Measurements from ENCODE around the gene KRTAP10-12.
A peak's percentile ranks its signal among the peaks of the same experiment; 100 is the strongest.

Gene KRTAP10-12

DNA sequence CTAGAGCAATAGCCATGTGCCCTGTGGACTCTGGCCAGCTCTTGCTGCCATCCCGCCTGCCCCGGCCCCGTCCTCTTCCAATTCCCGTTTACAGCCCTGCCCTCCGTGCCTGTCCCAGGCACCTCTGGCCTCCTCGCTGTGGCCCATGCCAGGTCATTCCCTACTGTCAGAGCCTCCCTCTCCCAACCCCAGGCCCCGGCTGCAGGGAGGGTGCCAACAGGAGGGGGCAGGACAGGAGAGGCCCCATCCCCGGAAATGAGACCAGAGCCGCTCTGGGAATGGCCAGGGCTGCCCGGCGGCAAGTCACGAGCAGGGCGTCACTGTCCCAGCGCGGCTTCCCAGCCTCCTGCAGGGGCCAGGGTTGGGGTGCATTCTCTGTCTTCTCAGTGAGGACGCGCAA, 37.9 kb downstream of the KRTAP10-12 start:
- DNase-seq: no peak

DNA sequence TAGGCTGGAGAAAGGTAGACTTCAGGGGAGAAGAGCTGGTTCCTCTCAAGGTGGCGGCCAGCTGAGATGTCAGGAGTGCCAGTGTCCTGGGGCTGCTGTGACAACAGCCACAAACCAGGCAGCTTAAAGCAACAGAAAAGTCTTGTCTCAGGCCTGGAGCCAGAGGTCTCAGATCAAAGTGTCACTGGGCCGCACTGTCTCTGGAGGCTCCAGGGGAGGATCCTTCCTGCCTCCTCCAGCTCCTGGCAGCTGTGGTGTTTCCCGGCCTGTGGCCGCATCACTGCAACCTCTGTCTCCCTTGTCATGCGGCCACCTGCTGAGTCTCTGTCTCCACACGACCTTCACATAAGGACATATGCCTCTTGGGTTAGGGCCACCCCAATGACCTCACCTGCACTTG, 38.8 kb downstream of the KRTAP10-12 start:
- no peak for DNase-seq

DNA sequence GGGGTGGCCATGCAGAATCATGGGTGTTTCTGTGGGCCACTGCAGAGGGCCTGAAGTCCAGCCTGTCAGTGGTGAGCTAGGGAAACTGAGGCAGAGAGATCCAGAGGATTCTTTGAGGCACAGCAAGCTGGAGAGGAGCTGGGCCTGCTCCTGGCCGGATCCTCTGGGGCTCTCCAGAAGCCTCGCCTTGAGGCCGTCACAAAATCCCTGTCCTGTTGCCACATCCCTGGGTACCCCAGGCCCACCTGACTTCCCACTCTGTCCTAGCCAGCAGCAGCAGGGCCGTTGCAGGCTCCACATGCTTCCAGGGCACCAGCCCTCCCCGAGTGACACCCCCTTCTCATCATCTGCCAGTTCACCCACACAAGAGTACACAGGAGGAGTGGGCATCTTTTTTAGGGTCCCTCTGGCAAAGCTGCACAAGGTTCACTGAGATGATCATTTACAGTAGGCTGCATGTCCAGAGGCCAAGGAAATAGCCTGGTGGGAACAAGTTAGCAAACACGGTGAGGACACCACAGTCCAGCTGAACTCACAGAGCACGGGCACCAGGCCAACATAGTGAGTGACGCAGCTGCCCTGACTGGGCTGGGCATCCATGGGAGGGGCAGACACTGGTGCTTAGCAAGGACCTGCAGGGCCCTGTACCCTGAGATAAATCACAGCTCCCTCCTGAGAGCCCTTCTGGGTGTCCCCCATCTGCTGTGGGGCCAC, 39.5 kb downstream of the KRTAP10-12 start:
- DNase-seq: no peak

DNA sequence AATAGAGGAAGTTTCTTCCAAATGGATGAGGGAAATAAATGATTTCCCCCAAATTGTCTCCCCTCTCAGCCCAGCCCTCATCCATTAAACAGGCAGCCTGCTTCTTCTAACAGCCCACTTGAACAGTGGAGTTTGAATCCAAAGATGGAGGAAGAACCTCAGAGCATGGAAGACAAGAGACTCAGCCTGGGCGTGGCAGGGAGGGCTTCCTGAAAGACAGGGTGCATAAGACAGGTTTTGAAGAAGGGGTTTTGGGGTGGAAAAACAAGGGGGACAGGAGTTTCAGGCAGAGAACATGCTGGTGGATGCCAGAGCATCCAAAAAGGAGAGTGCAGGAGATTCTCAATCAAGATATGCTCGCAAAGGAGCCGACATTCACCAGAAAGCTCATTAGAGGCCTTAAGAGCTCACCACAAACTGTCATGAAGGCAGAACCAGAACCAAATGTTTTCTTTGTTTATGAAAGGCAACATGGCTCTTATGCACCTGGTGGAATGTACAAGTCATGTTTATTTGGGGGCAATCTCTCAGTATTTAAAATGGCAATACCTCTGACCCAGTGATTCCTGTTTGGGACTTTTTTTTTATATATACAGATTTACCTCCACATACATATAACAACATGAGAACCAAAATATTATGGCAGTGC, 40.9 kb downstream of the KRTAP10-12 start:
- DNase-seq: no peak

DNA sequence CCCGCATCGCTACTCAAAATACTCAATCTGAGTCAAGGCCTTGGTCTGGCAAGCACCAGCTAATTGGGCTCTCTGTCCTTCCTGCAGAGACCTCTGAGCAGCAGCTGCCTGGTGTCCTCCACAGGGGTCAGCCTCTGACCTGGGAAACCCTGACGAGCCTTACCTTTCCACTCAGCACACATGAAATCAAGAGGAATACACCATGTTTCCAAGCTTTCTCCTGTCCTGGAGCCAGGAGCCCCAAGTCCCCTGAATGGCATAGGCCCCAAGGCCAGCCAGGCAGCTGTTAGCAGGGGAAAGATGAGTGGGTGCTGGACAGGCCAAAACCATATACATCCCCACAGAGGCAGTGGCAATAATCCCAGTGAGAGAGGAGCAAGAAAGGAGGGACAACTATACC, 41.6 kb downstream of the KRTAP10-12 start:
- DNase-seq: no peak

GRCh38 chr21:44739316-44739715, 42.3 kb downstream of the KRTAP10-12 start:
- no peak for DNase-seq

DNA sequence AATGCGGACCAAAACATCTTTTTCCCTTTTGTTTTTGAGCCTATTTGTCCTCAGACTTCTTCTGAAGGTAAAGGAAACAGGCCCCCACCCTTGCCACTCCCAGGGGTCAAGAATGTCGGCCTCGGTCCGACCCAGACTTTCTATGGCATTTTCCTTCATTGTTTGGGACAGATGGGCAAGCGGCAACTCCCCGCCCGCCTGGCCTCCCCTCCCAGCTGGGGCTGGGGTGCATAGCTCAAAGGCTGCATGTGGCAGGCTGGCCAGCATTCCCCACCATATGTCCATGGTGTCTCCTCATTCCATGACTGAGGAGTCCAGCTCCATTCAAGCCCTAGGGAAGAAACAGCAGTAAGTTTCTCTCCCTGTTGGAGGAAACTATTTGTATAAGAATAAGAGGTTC, 43.8 kb downstream of the KRTAP10-12 start:
- DNase-seq: no peak

DNA sequence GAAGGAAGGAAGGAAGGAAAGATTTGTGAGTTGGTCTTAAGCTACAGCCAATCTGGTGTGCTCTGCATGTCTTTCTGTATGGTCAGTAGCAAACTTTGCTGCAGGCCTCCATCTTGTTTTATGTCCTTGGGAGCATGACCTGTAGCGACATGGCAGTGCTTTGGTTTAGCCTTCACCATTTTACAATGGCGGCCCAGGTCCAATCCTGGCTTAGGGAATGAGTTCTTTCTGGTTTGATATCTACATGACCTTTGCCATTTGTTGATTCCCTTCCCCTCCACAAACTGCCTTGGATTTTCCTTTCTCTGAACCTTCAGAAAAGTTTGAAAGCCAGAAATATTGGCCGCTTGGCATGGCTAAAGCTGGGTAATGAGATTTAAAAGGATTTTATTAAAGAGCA, 44.9 kb downstream of the KRTAP10-12 start:
- DNase-seq: no peak

- peak; percentile 60 for DNase-seq
These were observed 45.6 kb downstream of the KRTAP10-12 start for GRCh38 chr21:44742418-44743153.

Data from CD4-positive, alpha-beta T cell treated with Interleukin-17A for 1 hour (primary cell).